ENCODE measurements around the gene NUBP2.
A peak's percentile ranks its signal among the peaks of the same experiment; 100 is the strongest.

Gene NUBP2

GRCh38 chr16:1812732-1813163 is 30.0 kb downstream of the NUBP2 start:
- no peak for DNase-seq

- no peak for DNase-seq
Measured at GRCh38 chr16:1815461-1815860, 32.7 kb downstream of the NUBP2 start.

DNA sequence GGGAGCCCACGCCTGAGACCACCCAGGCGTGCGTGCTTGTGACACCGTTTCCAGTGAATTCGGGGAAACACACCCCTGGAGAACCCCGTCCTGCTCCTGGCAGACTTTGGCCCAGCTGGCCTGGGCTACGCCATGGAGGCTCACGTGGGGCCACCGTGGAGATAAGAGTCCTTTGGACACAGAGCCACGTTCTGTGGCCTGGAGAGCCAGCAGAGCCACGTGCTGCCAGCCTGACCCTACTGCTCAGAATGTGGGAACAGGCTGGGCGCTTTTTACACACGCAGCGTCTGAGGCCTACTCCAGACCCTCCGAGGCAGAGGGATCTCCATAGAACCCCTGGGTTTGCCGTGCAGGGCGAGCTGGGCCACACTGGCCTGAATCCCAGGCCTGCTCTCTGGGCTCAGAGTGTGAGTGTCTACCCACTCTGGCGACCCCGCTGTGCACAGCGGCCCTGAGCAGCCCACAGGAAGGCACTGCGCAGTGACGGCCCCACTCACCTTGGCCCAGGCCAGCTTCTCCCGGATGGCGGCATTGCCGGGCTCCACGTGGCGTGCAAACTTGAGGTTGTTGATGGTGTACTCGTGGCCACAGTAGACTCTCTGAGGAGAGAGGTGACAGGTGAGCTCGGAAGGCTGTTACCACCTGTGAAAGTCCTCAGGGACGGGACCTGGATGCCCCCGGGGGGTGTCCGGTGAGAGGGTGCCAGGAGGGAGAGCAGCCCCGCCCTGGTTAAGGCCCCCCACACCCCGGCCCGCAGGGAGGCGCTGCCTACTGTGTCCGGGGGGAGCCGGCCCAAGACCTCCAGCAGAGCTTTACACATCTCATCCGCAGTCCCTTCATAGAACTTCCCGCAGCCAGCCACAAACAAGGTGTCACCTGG is 33.9 kb downstream of the NUBP2 start:
- DNase-seq, result no peak

GRCh38 chr16:1817276-1817589 is 34.5 kb downstream of the NUBP2 start:
- DNase-seq, result no peak

GRCh38 chr16:1817716-1818115 is 35.0 kb downstream of the NUBP2 start:
- no peak for DNase-seq

GRCh38 chr16:1818204-1818872 is 35.6 kb downstream of the NUBP2 start:
- DNase-seq, result no peak

DNA sequence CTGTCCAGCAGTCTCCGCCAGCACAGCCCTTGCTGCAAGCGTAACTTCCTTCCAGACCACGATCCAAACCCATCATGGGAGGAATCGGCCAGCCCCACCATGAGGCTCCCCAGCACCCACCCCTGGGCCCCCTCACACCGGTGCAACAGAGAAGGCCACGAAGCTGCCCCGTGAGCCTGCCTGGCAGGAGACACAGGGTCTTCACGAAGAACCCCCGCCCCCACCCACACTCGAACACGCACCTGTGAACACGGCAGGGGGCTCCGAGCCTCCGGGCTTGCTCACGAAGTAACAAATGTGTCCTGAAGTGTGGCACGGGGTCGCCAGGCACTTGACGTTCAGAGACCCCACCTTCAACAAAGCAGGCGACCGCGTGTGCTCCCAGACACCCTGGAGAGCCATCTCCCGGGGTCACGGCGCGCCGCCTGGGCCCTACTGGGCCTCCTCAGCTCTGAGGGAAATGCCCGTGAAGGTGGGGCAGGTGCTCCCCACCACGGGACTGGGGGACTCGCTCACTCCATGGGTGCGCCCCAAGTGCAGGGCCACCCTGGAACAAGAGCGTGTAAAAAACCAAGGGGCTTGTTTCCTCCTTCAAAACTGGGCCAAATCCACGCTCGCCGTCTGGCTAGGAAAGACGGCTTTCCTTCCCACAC is 36.2 kb downstream of the NUBP2 start:
- no peak for DNase-seq

DNA sequence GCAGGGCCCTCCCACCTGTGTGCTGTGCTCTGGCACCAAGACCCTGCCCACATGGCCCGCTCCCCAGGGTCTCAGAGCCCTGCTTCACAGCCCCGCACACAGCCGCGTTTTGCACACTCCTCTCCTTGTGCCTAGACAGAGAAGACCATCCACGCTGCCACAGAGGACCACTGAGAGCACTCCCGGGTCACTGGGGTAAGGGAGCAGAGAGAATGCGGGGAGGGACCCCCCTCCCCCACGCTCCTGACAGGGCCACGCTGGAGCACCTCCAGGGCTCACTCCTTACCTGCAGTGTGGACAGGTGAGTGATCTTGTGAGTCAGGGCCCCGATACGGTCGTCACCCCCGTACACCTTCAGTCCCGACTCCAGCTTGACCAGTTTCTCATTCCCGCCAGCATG is 36.9 kb downstream of the NUBP2 start:
- no peak for DNase-seq

DNA sequence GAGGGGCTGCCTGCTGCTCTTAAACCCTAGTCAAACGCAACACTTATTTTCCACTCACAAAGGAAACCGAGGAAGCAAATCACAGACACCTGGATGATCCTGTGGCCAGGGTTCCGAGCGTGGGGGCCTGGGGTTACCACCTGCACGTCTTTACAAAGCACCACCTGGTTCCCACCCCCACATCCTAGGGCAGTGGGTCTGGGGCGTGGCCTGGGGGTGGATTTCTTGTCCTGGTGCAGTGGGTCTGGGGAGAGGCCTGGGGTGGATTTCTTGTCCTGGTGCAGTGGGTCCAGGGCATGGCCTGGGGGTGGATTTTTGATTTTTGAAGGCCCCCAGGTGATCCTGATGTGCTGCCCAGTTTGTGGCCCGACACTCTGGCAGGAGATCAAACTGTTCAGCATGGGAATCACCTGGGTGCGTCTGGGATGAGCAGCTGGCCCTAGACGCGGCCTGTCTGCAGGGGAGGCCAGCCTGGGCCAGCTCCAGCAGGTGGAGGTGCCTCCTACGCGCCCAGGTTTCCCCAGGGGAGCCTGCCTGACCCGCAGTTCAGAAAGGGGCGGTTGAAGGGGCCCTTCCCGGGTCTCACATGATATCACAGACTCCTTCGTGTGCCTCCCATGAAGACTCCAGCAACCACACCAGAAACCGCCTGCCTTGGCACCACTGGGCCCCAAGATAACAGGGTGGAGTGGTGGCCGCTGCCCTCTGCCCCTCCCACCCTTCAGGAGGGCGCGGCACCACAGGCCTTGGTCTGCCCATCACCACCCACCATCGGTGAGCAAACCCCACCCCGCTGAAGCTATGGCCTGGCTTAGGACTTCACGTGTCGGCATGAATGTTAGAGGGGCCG is 37.6 kb downstream of the NUBP2 start:
- DNase-seq, result no peak

DNA sequence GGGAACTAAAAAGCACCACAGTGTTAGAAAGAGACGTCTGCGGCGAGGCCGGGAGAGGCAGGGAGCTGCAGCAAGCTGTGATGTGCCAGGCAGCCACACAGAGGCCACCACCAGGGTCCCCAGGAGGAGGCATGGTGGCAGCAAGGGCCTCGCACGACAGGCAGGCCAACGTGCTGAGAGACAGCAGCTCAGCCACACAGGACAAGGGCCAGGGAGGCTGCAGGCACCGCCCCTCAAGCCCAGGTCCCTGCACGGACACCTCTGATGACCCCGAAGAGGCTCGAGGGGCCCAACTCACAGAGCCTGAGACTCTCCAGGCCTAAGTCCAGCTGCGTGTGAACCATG is 38.2 kb downstream of the NUBP2 start:
- DNase-seq, result no peak

DNA sequence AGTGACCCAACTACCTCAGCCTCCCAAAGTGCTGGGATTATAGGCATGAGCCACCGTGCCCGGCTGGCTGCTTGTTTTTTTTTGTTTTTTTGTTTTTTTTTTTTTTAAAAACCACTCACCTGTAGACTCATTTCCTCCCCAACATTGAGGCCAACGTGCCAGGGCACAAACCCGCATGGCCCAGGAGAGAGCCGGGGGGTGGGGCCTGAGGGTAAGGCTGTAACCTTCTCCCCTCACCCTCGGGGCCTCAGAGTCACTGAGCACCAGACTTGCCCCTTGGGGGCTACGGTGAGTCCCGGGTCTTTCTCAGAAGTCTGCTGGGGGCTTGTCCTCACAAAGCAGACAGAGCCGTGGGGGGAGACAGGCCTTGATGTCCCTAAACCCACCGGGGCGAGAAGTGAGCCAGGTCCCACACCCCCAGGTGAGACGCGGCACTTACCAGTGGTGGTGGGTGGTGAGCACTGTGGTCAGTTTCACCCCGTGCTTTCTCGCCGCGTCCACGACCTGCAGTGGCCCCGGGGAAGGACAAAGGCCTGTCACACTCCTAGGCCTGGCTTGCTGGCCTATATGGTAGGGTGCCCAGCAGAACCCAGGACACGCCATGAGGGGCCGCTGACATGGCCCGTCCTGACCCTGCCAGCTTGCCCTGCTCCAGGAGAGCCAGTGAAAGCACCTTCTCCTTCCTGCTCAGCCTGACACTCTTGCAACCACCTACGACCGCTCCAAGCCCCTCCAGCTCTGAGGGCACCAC is 39.3 kb downstream of the NUBP2 start:
- no peak for DNase-seq

- no peak for DNase-seq
Measured at GRCh38 chr16:1822801-1823200, 40.0 kb downstream of the NUBP2 start.

- no peak for DNase-seq
Measured at GRCh38 chr16:1823821-1824220, 41.1 kb downstream of the NUBP2 start.

DNA sequence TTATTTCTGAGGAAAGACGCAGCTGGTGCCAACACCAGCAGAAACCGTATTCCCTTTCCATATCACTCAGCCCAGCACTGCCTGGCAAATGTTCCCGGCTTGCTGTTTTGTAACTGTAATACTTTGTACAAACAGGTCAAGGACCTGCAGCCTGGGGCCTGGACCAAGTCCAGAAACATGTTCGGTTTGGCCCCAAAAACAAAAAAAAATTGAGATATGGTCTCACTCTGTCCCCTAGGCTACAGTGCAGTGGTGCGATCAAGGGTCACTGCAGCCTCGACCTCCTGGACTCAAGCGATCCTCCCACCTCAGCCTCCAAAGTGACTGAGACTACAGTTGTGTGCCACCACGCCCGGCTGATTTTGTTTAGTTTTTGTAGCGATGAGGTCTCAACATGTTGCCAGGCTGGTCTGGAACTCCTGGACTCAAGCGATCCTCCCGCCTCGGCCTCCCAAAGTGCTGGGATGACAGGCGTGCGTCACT is 42.7 kb downstream of the NUBP2 start:
- DNase-seq, result no peak

- DNase-seq, result peak; percentile 18
Measured at GRCh38 chr16:1825864-1826690, 43.3 kb downstream of the NUBP2 start.

DNA sequence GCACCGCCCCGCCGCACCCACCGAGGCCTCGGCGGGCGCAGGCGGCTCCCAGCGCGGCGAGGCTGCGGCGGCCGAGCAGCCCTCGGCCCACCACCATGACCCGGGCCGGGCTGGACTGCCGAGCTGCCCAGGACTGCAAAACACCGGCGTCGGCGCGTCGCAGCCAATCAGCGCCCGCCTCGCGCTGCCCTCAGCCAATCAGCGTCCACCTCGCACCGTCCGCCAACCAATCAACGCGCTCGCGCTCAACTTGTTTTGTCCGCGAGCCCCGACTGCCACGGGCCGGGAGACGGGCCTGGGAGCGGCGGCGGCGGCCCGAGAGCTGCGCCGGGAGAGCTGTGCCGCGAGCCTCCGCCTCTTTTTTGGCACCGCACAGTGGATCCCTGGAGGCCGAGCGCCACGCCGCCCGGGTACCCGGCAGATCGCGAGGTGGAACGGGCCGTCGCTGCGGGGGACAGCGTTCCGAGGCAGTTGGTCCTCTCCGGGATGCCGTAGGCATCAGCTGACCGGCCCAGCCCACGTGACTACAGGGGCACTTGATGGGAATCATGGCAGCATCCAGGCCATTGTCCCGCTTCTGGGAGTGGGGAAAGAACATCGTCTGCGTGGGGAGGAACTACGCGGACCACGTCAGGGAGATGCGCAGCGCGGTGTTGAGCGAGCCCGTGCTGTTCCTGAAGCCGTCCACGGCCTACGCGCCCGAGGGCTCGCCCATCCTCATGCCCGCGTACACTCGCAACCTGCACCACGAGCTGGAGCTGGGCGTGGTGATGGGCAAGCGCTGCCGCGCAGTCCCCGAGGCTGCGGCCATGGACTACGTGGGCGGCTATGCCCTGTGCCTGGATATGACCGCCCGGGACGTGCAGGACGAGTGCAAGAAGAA is 44.2 kb downstream of the NUBP2 start, which contains the start of the genes FAHD1 and HAGH:
Gene FAHD1 (plus strand): TSS at position 516 of the 883 bp plus-strand sequence. CDS start 33 bp downstream, at position 549.
Gene HAGH (minus strand): TSS at position 135 of the 883 bp plus-strand sequence. CDS start 38 bp downstream, at position 97.
- DNase-seq, result peak; percentile 100

- no peak for DNase-seq
Measured at GRCh38 chr16:1828645-1829410, 46.1 kb downstream of the NUBP2 start.

- DNase-seq, result no peak
Measured at GRCh38 chr16:1830213-1830612, 47.5 kb downstream of the NUBP2 start.

Data from retina (tissue), 1 donor.